GM12878 (cell line): ENCODE results near the gene KAZN. TPM values are rescaled to one million over a fixed set of nuclear protein-coding genes. Genes with fewer than 3 reads are reported as not detected.

Experiments
- ATAC-seq: fragments of 200-7000 bp; cut with Tn5 transposase; 3 replicates; pipeline ENCODE4 v1.9.1; 2020; ENCODE audit warnings: mild to moderate bottlenecking, moderate library complexity
- BruUV-seq: library from RNA; stranded (reverse); fragments of 400-500 nt; replicated peaks from 2 replicates; lab custom pipeline; 2021; lab: Mats Ljungman, UMichigan
- CTCF ChIA-PET: fragments of 300-600 bp; sonication (Branson Sonifier 250); formaldehyde crosslinking; extraction: SDS; loops from one replicate; lab custom pipeline; 2021; ENCODE audit warnings: inconsistent platforms; lab: Yijun Ruan, JAX
- POLR2A ChIA-PET: fragments of 350-600 bp; formaldehyde crosslinking; extraction: SDS; loops from one replicate; lab custom pipeline; 2021; ENCODE audit warnings: inconsistent platforms; lab: Charles Lee
- RAD21 ChIA-PET: fragments of 300-600 bp; sonication (Branson Sonifier 250); formaldehyde crosslinking; loops from one replicate; lab custom pipeline; 2023; ENCODE audit warnings: antibody characterized with exemption; ENCODE audit not compliant: unreplicated experiment; lab: Charles Lee
- SMC1A ChIA-PET: fragments of 300-600 bp; sonication (Branson Sonifier 250); formaldehyde crosslinking; loops from one replicate; lab custom pipeline; 2023; ENCODE audit not compliant: unreplicated experiment, uncharacterized antibody; lab: Charles Lee
- DNase-seq: peaks from one replicate; pipeline ENCODE4 v3.0.0-alpha.2; 2011; ENCODE audit warnings: low read depth, low spot score
- FAIRE-seq: peaks from 3 replicates; lab custom pipeline; 2011; peaks lifted over from hg19 to GRCh38; lab: Jason Lieb, UNC
- H2AFZ ChIP-seq: 2 replicates; pipeline ENCODE4 v1.6.0; 2011; ENCODE audit warnings: low read depth, low read length, control low read depth; ENCODE audit not compliant: control insufficient read depth
- H3K27ac ChIP-seq: 2 replicates; pipeline ENCODE4 v1.5.1; 2011; ENCODE audit warnings: control low read depth; ENCODE audit not compliant: control insufficient read depth, insufficient read depth
- H3K27me3 ChIP-seq, 2 experiments: replicated peaks in 1 of 2; 2 replicates each; pipeline versions ENCODE4 v1.6.0 to v1.6.1; 2011; ENCODE audit warnings: low read length in 1 of 2; ENCODE audit not compliant: control insufficient read depth in 2 of 2, insufficient read depth in 2 of 2
- H3K36me3 ChIP-seq, 2 experiments: 2 replicates each; pipeline ENCODE4 v1.5.1; 2011; ENCODE audit warnings: low read length in 1 of 2; ENCODE audit not compliant: control insufficient read depth in 2 of 2, insufficient read depth in 2 of 2
- H3K4me1 ChIP-seq: 2 replicates; pipeline ENCODE4 v1.6.1; 2011; ENCODE audit warnings: mild to moderate bottlenecking, low read length, moderate library complexity, mixed read lengths; ENCODE audit not compliant: control insufficient read depth, insufficient read depth
- H3K4me2 ChIP-seq: 2 replicates; pipeline ENCODE4 v1.6.0; 2011; ENCODE audit warnings: control low read depth; ENCODE audit not compliant: control insufficient read depth, insufficient read depth
- H3K4me3 ChIP-seq: fragments of 200-600 bp; sonication (generic); 2 replicates; pipeline ENCODE4 v1.5.1; 2016
- H3K79me2 ChIP-seq: 2 replicates; pipeline ENCODE4 v1.6.0; 2011; ENCODE audit warnings: low read length; ENCODE audit not compliant: control insufficient read depth, insufficient read depth
- H3K9ac ChIP-seq: 2 replicates; pipeline ENCODE4 v1.8.0; 2011; ENCODE audit warnings: low read length, control low read depth, mixed read lengths; ENCODE audit not compliant: control insufficient read depth, insufficient read depth
- H3K9me3 ChIP-seq: replicated peaks from 3 replicates; pipeline ENCODE4 v1.5.1; 2011; ENCODE audit warnings: mild to moderate bottlenecking, low read length; ENCODE audit not compliant: control insufficient read depth, insufficient read depth
- H4K20me1 ChIP-seq: 2 replicates; pipeline ENCODE4 v1.6.0; 2011; ENCODE audit not compliant: control insufficient read depth, insufficient read depth
- CBFB ChIP-seq: IDR thresholded peaks from 2 replicates; pipeline ENCODE4 v1.6.1; 2016; ENCODE audit warnings: antibody characterized with exemption, low read depth
- EGR1 ChIP-seq, 2 experiments: IDR thresholded peaks; 1 replicate in 1 of 2; 2 replicates in 1 of 2; pipeline ENCODE4 v1.6.1; 2011 to 2012; ENCODE audit warnings: low read depth in 2 of 2, low read length in 2 of 2, borderline replicate concordance in 1 of 2, mild to moderate bottlenecking in 1 of 2, moderate library complexity in 1 of 2
- JUND ChIP-seq: IDR thresholded peaks from 2 replicates; pipeline ENCODE4 v1.6.1; 2012; ENCODE audit warnings: low read depth, mild to moderate bottlenecking, low read length, improper control_type of control experiment, moderate library complexity
- MEF2B ChIP-seq: fragments of 450-650 bp; IDR thresholded peaks from 2 replicates; pipeline ENCODE4 v1.6.1; 2018; ENCODE audit warnings: mild to moderate bottlenecking, moderate library complexity; ENCODE audit not compliant: partially characterized antibody, poor library complexity, severe bottlenecking
- MTA3 ChIP-seq: IDR thresholded peaks from 2 replicates; pipeline ENCODE4 v1.6.1; 2012; ENCODE audit warnings: low read length, inconsistent platforms, borderline replicate concordance
- MXI1 ChIP-seq: fragments of 150-350 bp; IDR thresholded peaks from 2 replicates; pipeline ENCODE4 v1.6.1; 2011; ENCODE audit warnings: low read depth, mild to moderate bottlenecking, inconsistent platforms, low read length, improper control_type of control experiment
- NBN ChIP-seq: fragments of 450-650 bp; IDR thresholded peaks from 2 replicates; pipeline ENCODE4 v1.6.1; 2016
- PAX8 ChIP-seq: fragments of 450-650 bp; IDR thresholded peaks from 2 replicates; pipeline ENCODE4 v1.6.1; 2017; ENCODE audit warnings: mild to moderate bottlenecking, moderate library complexity
- SKIL ChIP-seq: fragments of 450-650 bp; IDR thresholded peaks from 2 replicates; pipeline ENCODE4 v1.6.1; 2017; ENCODE audit warnings: mild to moderate bottlenecking, low read depth, inconsistent platforms; ENCODE audit not compliant: poor library complexity, severe bottlenecking
- SPI1 ChIP-seq: IDR thresholded peaks from 2 replicates; pipeline ENCODE4 v1.6.1; 2011; ENCODE audit warnings: low read depth, mild to moderate bottlenecking, low read length, moderate library complexity, borderline replicate concordance; ENCODE audit not compliant: insufficient read depth
- ZBTB40 ChIP-seq: fragments of 450-650 bp; IDR thresholded peaks from 2 replicates; pipeline ENCODE4 v1.6.1; 2016; ENCODE audit warnings: mild to moderate bottlenecking, moderate library complexity, borderline replicate concordance
- WGBS: methylation state at CpG from one replicate; pipeline ENCODE4 v1.1.6; 2016; ENCODE audit warnings: low lambda C conversion rate; ENCODE audit not compliant: insufficient replicate concordance, insufficient coverage; ENCODE audit errors: missing lambda C conversion rate; 5-methylcytosine and 5-hydroxymethylcytosine counted together
- in situ Hi-C: fragments of 300-500 bp; cut with MboI; formaldehyde crosslinking; loops from 9 replicates; pipeline ENCODE4 v1.14.3; 2018; ENCODE audit warnings: mixed read lengths
- intact Hi-C: fragments of 100-400 bp; cut with micrococcal nuclease; formaldehyde crosslinking; loops from one replicate; pipeline ENCODE4 v1.14.2; 2022; ENCODE audit not compliant: unreplicated experiment
- polyA plus RNA-seq, 11 experiments: library from polyadenylated mRNA; depleted of rRNA in 4 of 11; unstranded in 6 of 11; stranded (reverse) in 5 of 11; fragments of >200 nt; fragmentation: Nextera tagmentation in 4 of 11; fragmentation: Illumina TruSeq in 1 of 11; extraction: Ambion mirVana in 4 of 11; extraction: Trizol in 1 of 11; gene quantifications; 1 replicate in 1 of 11; 2 replicates in 10 of 11; pipeline versions ENCODE4 v1.2.1 to v1.2.3, GENCODE V29; 2011 to 2016; ENCODE audit warnings: inconsistent platforms in 2 of 11, missing spikeins in 2 of 11, low read depth in 1 of 11
- total RNA-seq, 4 experiments: library from RNA; depleted of rRNA in 3 of 4; stranded (reverse); fragments of >200 nt in 3 of 4; fragmentation: Illumina TruSeq in 1 of 4; extraction: Trizol in 1 of 4; gene quantifications; 2 replicates each; pipeline versions ENCODE4 v1.2.1 to v1.2.3, GENCODE V29; 2013 to 2021

KAZN gene
- total and polyA plus RNA-seq, 10 of the 15 experiments (the other 5 are each of a cell fraction or from before 2014, with no cell fraction given), result 0.72 to 4.0 (median 1.2) TPM

- DNase-seq (no peak), ATAC-seq (peak; percentile 76), FAIRE-seq (no peak)
- Histone ChIP-seq H3K9ac (no peak overlapping the region), H3K4me2 (no peak overlapping the region), H3K4me1 (peaks cover 6% of the 10 kb centered on the region), H3K79me2 (no peaks in the 10 kb centered on the region), H3K4me3 (no peak overlapping the region), H3K27me3 (peaks cover 4% of the 10 kb centered on the region in 2 experiments; a peak in 2 of 4 replicates), H2AFZ (no peak overlapping the region), H3K27ac (no peak overlapping the region), H3K9me3 (no peaks in the 10 kb centered on the region; the same call in 2 of the 3 replicates), H3K36me3 (no peaks in the 10 kb centered on the region), H4K20me1 (no peaks in the 10 kb centered on the region)
- intact Hi-C loops, result no loop called here
- ChIA-PET POLR2A (no interaction called here), SMC1A (no interaction called here), RAD21 (interaction anchor here (2.6 kb wide), 1 partner anchor 18 kb away, joined by 10 read pairs; no protein-coding TSS in a partner anchor), CTCF (interaction anchor here (1.2 to 1.9 kb wide), 3 partner anchors 10 to 114 kb away, joined by 3 to 7 read pairs (median 5); no protein-coding TSS in a partner anchor)
- no TSS peak for BruUV-seq
- 17% methylated on average over 4 of the region's 4 CpGs for WGBS
- in situ Hi-C loops, result no loop called here
- TF ChIP-seq CBFB, result no peak
- no peak for TF ChIP-seq EGR1 (IDR thresholded peaks at IDR 0.05; ENCODE audit: borderline replicate concordance in 1 of 2, low read depth in 2 of 2, low read length in 2 of 2)
- no peak for TF ChIP-seq ZBTB40
- TF ChIP-seq JUND, result no peak
- TF ChIP-seq SPI1, result no peak
- no peak for TF ChIP-seq MEF2B
- TF ChIP-seq PAX8, result no peak
- no peak for TF ChIP-seq NBN
- TF ChIP-seq MTA3, result no peak
- no peak for TF ChIP-seq SKIL
- TF ChIP-seq MXI1, result no peak
Measured at GRCh38 chr1:15146971-15147376, 548.5 kb downstream of the KAZN start.
